ENCODE data around the gene C20orf96. TPM values are rescaled to one million over a fixed set of nuclear protein-coding genes. Genes with fewer than 3 reads are reported as not detected.

C20orf96 gene
- total and polyA plus RNA-seq, 7 donors = 2.1 to 8.5 (median 5.3) TPM

- no peak for DNase-seq
- Histone ChIP-seq H3K9me3 (no peaks in the 10 kb centered on the region), H3K27me3 (no peaks in the 10 kb centered on the region), H3K4me1 (no peaks in the 10 kb centered on the region), H3K36me3 (peaks cover 0 to 45% (median 4%) of the 10 kb centered on the region in 4 donors), H3K27ac (no peak overlapping the region), H3K4me3 (peak overlapping the region in 1 of 4 donors; percentile 6)
- WGBS, 2 donors = 86 to 89% methylated on average over 81 to 85 of the region's 88 CpGs
- TF ChIP-seq POLR2AphosphoS5 (IDR thresholded peaks at IDR 0.05) = no peak
- TF ChIP-seq CTCF (IDR thresholded peaks at IDR 0.05) = no peak
- no peak for TF ChIP-seq POLR2A (IDR thresholded peaks at IDR 0.05)
- no peak for TF ChIP-seq EP300 (IDR thresholded peaks at IDR 0.05)
- intact Hi-C loops (cut with DNase I) = no loop called here
Measured at GRCh38 chr20:278607-279571, 11.7 kb downstream of the C20orf96 start.

- no peak for DNase-seq
- no peaks in the 10 kb centered on the region for H3K9me3 ChIP-seq
- 94 to 95% methylated on average over 5 of the region's 5 CpGs for WGBS, 2 donors
- no peak overlapping the region for H3K27ac ChIP-seq
- H3K36me3 ChIP-seq = peaks cover 0 to 45% (median 4%) of the 10 kb centered on the region in 4 donors
- H3K4me3 ChIP-seq = no peak overlapping the region
- no peaks in the 10 kb centered on the region for H3K27me3 ChIP-seq
- no peaks in the 10 kb centered on the region for H3K4me1 ChIP-seq
- intact Hi-C loops (cut with DNase I) = no loop called here
- TF ChIP-seq POLR2A (IDR thresholded peaks at IDR 0.05) (no peak), CTCF (IDR thresholded peaks at IDR 0.05) (no peak), POLR2AphosphoS5 (IDR thresholded peaks at IDR 0.05) (no peak), EP300 (IDR thresholded peaks at IDR 0.05) (no peak)
Measured at GRCh38 chr20:278181-278580, 12.4 kb downstream of the C20orf96 start.

- H3K9me3 ChIP-seq = no peaks in the 10 kb centered on the region
- intact Hi-C loops (cut with DNase I) = no loop called here
- peaks cover 0 to 45% (median 4%) of the 10 kb centered on the region in 4 donors for H3K36me3 ChIP-seq
- no peak overlapping the region for H3K4me3 ChIP-seq
- H3K27me3 ChIP-seq = no peaks in the 10 kb centered on the region
- TF ChIP-seq EP300 (IDR thresholded peaks at IDR 0.05) (no peak), POLR2A (IDR thresholded peaks at IDR 0.05) (no peak)
- DNase-seq = no peak
- no peaks in the 10 kb centered on the region for H3K4me1 ChIP-seq
- 27 to 31% methylated on average over 3 of the region's 3 CpGs for WGBS, 2 donors
- no peak overlapping the region for H3K27ac ChIP-seq
Measured at GRCh38 chr20:277496-277781, 13.1 kb downstream of the C20orf96 start.

- Histone ChIP-seq H3K4me3 (no peak overlapping the region), H3K36me3 (peaks cover 0 to 45% (median 4%) of the 10 kb centered on the region in 4 donors), H3K27ac (no peak overlapping the region), H3K4me1 (no peaks in the 10 kb centered on the region), H3K9me3 (no peaks in the 10 kb centered on the region), H3K27me3 (no peaks in the 10 kb centered on the region)
- WGBS, 2 donors = 96% methylated on average over 12 of the region's 12 CpGs
- intact Hi-C loops (cut with DNase I) = no loop called here
- DNase-seq = no peak
- TF ChIP-seq CTCF (IDR thresholded peaks at IDR 0.05) (no peak), EP300 (IDR thresholded peaks at IDR 0.05) (no peak)
Measured at GRCh38 chr20:276620-277495, 13.7 kb downstream of the C20orf96 start.

GRCh38 chr20:275791-276190 is 14.8 kb downstream of the C20orf96 start:
- Histone ChIP-seq H3K36me3 (peaks cover 0 to 41% (median 3%) of the 10 kb centered on the region in 4 donors), H3K4me1 (no peaks in the 10 kb centered on the region), H3K27ac (no peak overlapping the region), H3K4me3 (no peak overlapping the region), H3K9me3 (no peaks in the 10 kb centered on the region), H3K27me3 (no peaks in the 10 kb centered on the region)
- intact Hi-C loops (cut with DNase I) = no loop called here
- 93 to 95% methylated on average over 7 of the region's 7 CpGs for WGBS, 2 donors
- no peak for DNase-seq
- TF ChIP-seq CTCF (IDR thresholded peaks at IDR 0.05) = no peak
- no peak for TF ChIP-seq POLR2AphosphoS5 (IDR thresholded peaks at IDR 0.05)
- TF ChIP-seq POLR2A (IDR thresholded peaks at IDR 0.05) = no peak
- no peak for TF ChIP-seq EP300 (IDR thresholded peaks at IDR 0.05)

Measured in sigmoid colon (tissue), 7 donors.